IMR-90 (cell line): ENCODE measurements around the gene WASHC2C.
"Not testable (repeated sequence)": the region's sequence is repeated elsewhere in the genome, so short reads cannot be mapped to it uniquely, and the experiment has no call there.

ENCODE experiments used
- BHLHE40 ChIP-seq: fragments of 150-350 bp; IDR thresholded peaks from 2 replicates; pipeline ENCODE4 v1.6.1; 2016; ENCODE audit warnings: mild to moderate bottlenecking, low read depth, low read length
- CHD1 ChIP-seq: IDR thresholded peaks from 2 replicates; pipeline ENCODE4 v1.6.1; 2012; ENCODE audit warnings: low read depth, low read length, improper control_type of control experiment
- CTCF ChIP-seq: conservative IDR thresholded peaks from 2 replicates; pipeline ENCODE4 v1.5.1; 2012; ENCODE audit warnings: mild to moderate bottlenecking, low read depth, low read length, improper control_type of control experiment
- MAFK ChIP-seq: IDR thresholded peaks from 2 replicates; pipeline ENCODE4 v1.6.1; 2012; ENCODE audit warnings: low read depth, low read length, improper control_type of control experiment
- MAZ ChIP-seq: IDR thresholded peaks from 2 replicates; pipeline ENCODE4 v1.6.1; 2012; ENCODE audit warnings: low read depth, mild to moderate bottlenecking, low read length, improper control_type of control experiment, moderate library complexity, borderline replicate concordance
- POLR2A ChIP-seq: IDR thresholded peaks from 2 replicates; pipeline ENCODE4 v1.6.1; 2012; ENCODE audit warnings: mild to moderate bottlenecking, low read depth, low read length
- SMC3 ChIP-seq: fragments of 150-350 bp; IDR thresholded peaks from 2 replicates; pipeline ENCODE4 v1.6.1; 2016; ENCODE audit warnings: low read depth, mild to moderate bottlenecking, antibody characterized with exemption, low read length, moderate library complexity

- not testable (repeated sequence) for TF ChIP-seq POLR2A, CTCF, MAFK, MAZ, SMC3, CHD1, BHLHE40
Observed at GRCh38 chr10:45812959-45813358, 85.9 kb downstream of the WASHC2C start.
